SK-N-SH treated with all-trans-retinoic acid at 6 μM for 48 hours (cell line): ENCODE data around the gene IFT80.

Source experiments
- ATAC-seq: fragments of 200-7000 bp; cut with Tn5 transposase; 3 replicates; pipeline ENCODE4 v1.9.1; 2020; ENCODE audit warnings: mild to moderate bottlenecking, moderate library complexity
- ARNTL ChIP-seq: fragments of 450-650 bp; formaldehyde crosslinking; IDR thresholded peaks from 2 replicates; pipeline ENCODE4 v1.5.0; 2020; ENCODE audit warnings: low read depth, mild to moderate bottlenecking, moderate library complexity, borderline replicate concordance
- BACH2 ChIP-seq: fragments of 250-450 bp; sonication (Bioruptor Pico); IDR thresholded peaks from 2 replicates; pipeline ENCODE4 v1.9.0; 2021; ENCODE audit warnings: mild to moderate bottlenecking, borderline replicate concordance
- CSDC2 ChIP-seq: fragments of 250-450 bp; sonication (Bioruptor Pico); IDR thresholded peaks from 2 replicates; pipeline ENCODE4 v1.5.0; 2020; ENCODE audit warnings: mild to moderate bottlenecking, moderate library complexity
- ESRRG ChIP-seq: fragments of 250-450 bp; sonication (Bioruptor Pico); IDR thresholded peaks from 2 replicates; pipeline ENCODE4 v1.6.1; 2021; ENCODE audit warnings: mild to moderate bottlenecking
- GLIS3 ChIP-seq: fragments of 250-450 bp; sonication (Bioruptor Pico); IDR thresholded peaks from 2 replicates; pipeline ENCODE4 v1.5.0; 2020; ENCODE audit warnings: mild to moderate bottlenecking, moderate library complexity
- ISL1 ChIP-seq: fragments of 250-450 bp; sonication (Bioruptor Pico); IDR thresholded peaks from 2 replicates; pipeline ENCODE4 v2.1.2; 2022; ENCODE audit warnings: mild to moderate bottlenecking, moderate library complexity
- OSR1 ChIP-seq: fragments of 250-450 bp; sonication (Bioruptor Pico); IDR thresholded peaks from 2 replicates; pipeline ENCODE4 v1.8.0; 2022; ENCODE audit warnings: moderate library complexity, mild to moderate bottlenecking, inconsistent platforms
- PPARA ChIP-seq: fragments of 250-450 bp; sonication (Bioruptor Pico); IDR thresholded peaks from 2 replicates; pipeline ENCODE4 v1.5.0; 2020; ENCODE audit warnings: mild to moderate bottlenecking, borderline replicate concordance
- SNAI2 ChIP-seq: fragments of 250-450 bp; sonication (Bioruptor Pico); IDR thresholded peaks from 2 replicates; pipeline ENCODE4 v1.5.0; 2020; ENCODE audit warnings: mild to moderate bottlenecking, moderate library complexity
- TCF4 ChIP-seq: fragments of 250-450 bp; sonication (Bioruptor Pico); IDR thresholded peaks from 2 replicates; pipeline ENCODE4 v1.8.0; 2021; ENCODE audit warnings: mild to moderate bottlenecking, moderate library complexity, borderline replicate concordance
- TOX ChIP-seq: fragments of 250-450 bp; sonication (Bioruptor Pico); IDR thresholded peaks from 2 replicates; pipeline ENCODE4 v1.8.0; 2021; ENCODE audit warnings: mild to moderate bottlenecking, moderate library complexity, borderline replicate concordance
- ZC3H10 ChIP-seq: fragments of 250-450 bp; sonication (Bioruptor Pico); IDR thresholded peaks from 2 replicates; pipeline ENCODE4 v1.5.1; 2021; ENCODE audit warnings: mild to moderate bottlenecking, moderate library complexity
- ZFP3 ChIP-seq: fragments of 250-450 bp; sonication (Bioruptor Pico); IDR thresholded peaks from 2 replicates; pipeline ENCODE4 v1.5.0; 2020; ENCODE audit warnings: mild to moderate bottlenecking, moderate library complexity
- ZFP30 ChIP-seq: fragments of 450-650 bp; formaldehyde crosslinking; IDR thresholded peaks from 2 replicates; pipeline ENCODE4 v1.5.0; 2022; ENCODE audit warnings: mild to moderate bottlenecking, moderate library complexity
- ZNF565 ChIP-seq: fragments of 450-650 bp; formaldehyde crosslinking; conservative IDR thresholded peaks from 2 replicates; pipeline ENCODE4 v1.5.0; 2020; ENCODE audit warnings: low read depth, mild to moderate bottlenecking, moderate library complexity
- ZNF70 ChIP-seq: fragments of 450-650 bp; formaldehyde crosslinking; IDR thresholded peaks from 2 replicates; pipeline ENCODE4 v1.5.0; 2020; ENCODE audit warnings: mild to moderate bottlenecking, moderate library complexity
- ZNF8 ChIP-seq: fragments of 450-650 bp; formaldehyde crosslinking; IDR thresholded peaks from 2 replicates; pipeline ENCODE4 v1.5.0; 2020; ENCODE audit warnings: mild to moderate bottlenecking, moderate library complexity
- TF ChIP-seq, protein P1 (sequence below): fragments of 250-450 bp; sonication (Bioruptor Pico); IDR thresholded peaks from 2 replicates; pipeline ENCODE4 v1.5.0; 2020; ENCODE audit warnings: mild to moderate bottlenecking, moderate library complexity
- TF ChIP-seq, protein P2 (sequence below): fragments of 250-450 bp; sonication (Bioruptor Pico); IDR thresholded peaks from 2 replicates; pipeline ENCODE4 v1.8.0; 2020; ENCODE audit warnings: mild to moderate bottlenecking, moderate library complexity, borderline replicate concordance

IFT80 gene

GRCh38 chr3:160314995-160315394 is 84.0 kb downstream of the IFT80 start:
- ATAC-seq = no peak
- TF ChIP-seq SNAI2 (CRISPR knock-in tag) (no peak), CSDC2 (CRISPR knock-in tag) (no peak), ZNF70 (CRISPR knock-in tag) (no peak), GLIS3 (CRISPR knock-in tag) (no peak), ZFP3 (CRISPR knock-in tag) (no peak), ARNTL (CRISPR knock-in tag) (no peak), TCF4 (no peak), BACH2 (no peak)
- TF ChIP-seq, protein P1, sequence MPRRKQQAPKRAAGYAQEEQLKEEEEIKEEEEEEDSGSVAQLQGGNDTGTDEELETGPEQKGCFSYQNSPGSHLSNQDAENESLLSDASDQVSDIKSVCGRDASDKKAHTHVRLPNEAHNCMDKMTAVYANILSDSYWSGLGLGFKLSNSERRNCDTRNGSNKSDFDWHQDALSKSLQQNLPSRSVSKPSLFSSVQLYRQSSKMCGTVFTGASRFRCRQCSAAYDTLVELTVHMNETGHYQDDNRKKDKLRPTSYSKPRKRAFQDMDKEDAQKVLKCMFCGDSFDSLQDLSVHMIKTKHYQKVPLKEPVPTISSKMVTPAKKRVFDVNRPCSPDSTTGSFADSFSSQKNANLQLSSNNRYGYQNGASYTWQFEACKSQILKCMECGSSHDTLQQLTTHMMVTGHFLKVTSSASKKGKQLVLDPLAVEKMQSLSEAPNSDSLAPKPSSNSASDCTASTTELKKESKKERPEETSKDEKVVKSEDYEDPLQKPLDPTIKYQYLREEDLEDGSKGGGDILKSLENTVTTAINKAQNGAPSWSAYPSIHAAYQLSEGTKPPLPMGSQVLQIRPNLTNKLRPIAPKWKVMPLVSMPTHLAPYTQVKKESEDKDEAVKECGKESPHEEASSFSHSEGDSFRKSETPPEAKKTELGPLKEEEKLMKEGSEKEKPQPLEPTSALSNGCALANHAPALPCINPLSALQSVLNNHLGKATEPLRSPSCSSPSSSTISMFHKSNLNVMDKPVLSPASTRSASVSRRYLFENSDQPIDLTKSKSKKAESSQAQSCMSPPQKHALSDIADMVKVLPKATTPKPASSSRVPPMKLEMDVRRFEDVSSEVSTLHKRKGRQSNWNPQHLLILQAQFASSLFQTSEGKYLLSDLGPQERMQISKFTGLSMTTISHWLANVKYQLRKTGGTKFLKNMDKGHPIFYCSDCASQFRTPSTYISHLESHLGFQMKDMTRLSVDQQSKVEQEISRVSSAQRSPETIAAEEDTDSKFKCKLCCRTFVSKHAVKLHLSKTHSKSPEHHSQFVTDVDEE (CRISPR knock-in tag) = no peak
- TF ChIP-seq, protein P2, sequence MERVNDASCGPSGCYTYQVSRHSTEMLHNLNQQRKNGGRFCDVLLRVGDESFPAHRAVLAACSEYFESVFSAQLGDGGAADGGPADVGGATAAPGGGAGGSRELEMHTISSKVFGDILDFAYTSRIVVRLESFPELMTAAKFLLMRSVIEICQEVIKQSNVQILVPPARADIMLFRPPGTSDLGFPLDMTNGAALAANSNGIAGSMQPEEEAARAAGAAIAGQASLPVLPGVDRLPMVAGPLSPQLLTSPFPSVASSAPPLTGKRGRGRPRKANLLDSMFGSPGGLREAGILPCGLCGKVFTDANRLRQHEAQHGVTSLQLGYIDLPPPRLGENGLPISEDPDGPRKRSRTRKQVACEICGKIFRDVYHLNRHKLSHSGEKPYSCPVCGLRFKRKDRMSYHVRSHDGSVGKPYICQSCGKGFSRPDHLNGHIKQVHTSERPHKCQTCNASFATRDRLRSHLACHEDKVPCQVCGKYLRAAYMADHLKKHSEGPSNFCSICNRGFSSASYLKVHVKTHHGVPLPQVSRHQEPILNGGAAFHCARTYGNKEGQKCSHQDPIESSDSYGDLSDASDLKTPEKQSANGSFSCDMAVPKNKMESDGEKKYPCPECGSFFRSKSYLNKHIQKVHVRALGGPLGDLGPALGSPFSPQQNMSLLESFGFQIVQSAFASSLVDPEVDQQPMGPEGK (CRISPR knock-in tag) = no peak
- TF ChIP-seq, all 23 proteins: peak for 0

- ATAC-seq = no peak
- TF ChIP-seq ESRRG (CRISPR knock-in tag) (no peak), BACH2 (no peak), ARNTL (CRISPR knock-in tag) (no peak), ZC3H10 (CRISPR knock-in tag) (no peak), TOX (CRISPR knock-in tag) (no peak), ZNF8 (no peak), CSDC2 (CRISPR knock-in tag) (no peak), TCF4 (no peak), ZFP30 (CRISPR knock-in tag) (no peak)
- TF ChIP-seq, protein P1 (CRISPR knock-in tag) = no peak
- TF ChIP-seq, all 23 proteins: peak for 0
Observed at GRCh38 chr3:160312014-160312624, 86.9 kb downstream of the IFT80 start.

- no peak for TF ChIP-seq ZNF565 (CRISPR knock-in tag)
- TF ChIP-seq CSDC2 (CRISPR knock-in tag) = no peak
- TF ChIP-seq, protein P2 (CRISPR knock-in tag) = no peak
- TF ChIP-seq ISL1 (CRISPR knock-in tag) = no peak
- TF ChIP-seq ZNF70 (CRISPR knock-in tag) = no peak
- ATAC-seq = no peak
Observed at GRCh38 chr3:160302806-160303205, 96.2 kb downstream of the IFT80 start.

GRCh38 chr3:160296591-160296990 is 102.4 kb downstream of the IFT80 start:
- no peak for ATAC-seq
- TF ChIP-seq OSR1 (CRISPR knock-in tag) (no peak), TOX (CRISPR knock-in tag) (no peak), ZFP3 (CRISPR knock-in tag) (no peak), TCF4 (no peak), PPARA (no peak), CSDC2 (CRISPR knock-in tag) (no peak), SNAI2 (CRISPR knock-in tag) (no peak), ISL1 (CRISPR knock-in tag) (no peak)
- TF ChIP-seq, protein P2 (CRISPR knock-in tag) = no peak
- TF ChIP-seq, protein P1 (CRISPR knock-in tag) = no peak
